Natural killer cell (primary cell): ENCODE results near the gene SPA17. TPM values are rescaled to one million over a fixed set of nuclear protein-coding genes. Genes with fewer than 3 reads are reported as not detected.

Experiments used
- ATAC-seq, 3 donors: fragments of 150-1000 bp in 2 of 3; fragments of 200-7000 bp in 1 of 3; cut with Tn5 transposase; 1 replicate in 1 of 3; 2 replicates in 2 of 3; pipeline ENCODE4 v1.10.0; 2021; ENCODE audit warnings: mild to moderate bottlenecking in 2 of 3, moderate library complexity in 2 of 3
- DNase-seq, 2 donors: peaks; one replicate each; pipeline versions ENCODE4 v3.0.0 to v3.0.0-alpha.2; 2013 to 2021; ENCODE audit warnings: mixed read lengths in 1 of 2
- H3K27ac ChIP-seq: one replicate; pipeline ENCODE4 v1.5.1; 2013; ENCODE audit warnings: mild to moderate bottlenecking, low read length
- H3K27me3 ChIP-seq: one replicate; pipeline ENCODE4 v1.6.1; 2013; ENCODE audit warnings: low read length; ENCODE audit not compliant: control insufficient read depth, insufficient read depth
- H3K36me3 ChIP-seq: one replicate; pipeline ENCODE4 v1.6.1; 2013; ENCODE audit warnings: low read length; ENCODE audit not compliant: control insufficient read depth, insufficient read depth
- H3K4me1 ChIP-seq: one replicate; pipeline ENCODE4 v1.6.1; 2013; ENCODE audit warnings: low read length; ENCODE audit not compliant: control insufficient read depth, insufficient read depth
- H3K4me3 ChIP-seq: one replicate; pipeline ENCODE4 v1.5.1; 2013; ENCODE audit warnings: low read length
- H3K9me3 ChIP-seq: one replicate; pipeline ENCODE4 v1.6.1; 2013; ENCODE audit warnings: low read length; ENCODE audit not compliant: control insufficient read depth, insufficient read depth
- H3K27ac Mint-ChIP-seq, 2 donors: one replicate each; pipeline ENCODE4 v1.8.0; 2022; ENCODE audit warnings: mild to moderate bottlenecking in 2 of 2, mixed read lengths in 2 of 2, moderate library complexity in 1 of 2
- H3K27me3 Mint-ChIP-seq, 2 donors: one replicate each; pipeline ENCODE4 v1.8.0; 2022; ENCODE audit warnings: low read depth in 2 of 2, mixed read lengths in 2 of 2
- H3K36me3 Mint-ChIP-seq: one replicate; pipeline ENCODE4 v1.8.0; 2022; ENCODE audit warnings: mixed read lengths
- H3K4me1 Mint-ChIP-seq, 2 donors: one replicate each; pipeline ENCODE4 v1.8.0; 2022; ENCODE audit warnings: mixed read lengths in 2 of 2
- H3K4me3 Mint-ChIP-seq: one replicate; pipeline ENCODE4 v1.8.0; 2022; ENCODE audit warnings: mild to moderate bottlenecking, moderate library complexity, mixed read lengths
- H3K9me3 Mint-ChIP-seq, 2 donors: one replicate each; pipeline ENCODE4 v1.8.0; 2022; ENCODE audit warnings: mixed read lengths in 2 of 2
- WGBS: methylation state at CpG from one replicate; pipeline ENCODE4 v1.1.7; 2013; ENCODE audit warnings: missing lambda C conversion rate; ENCODE audit not compliant: insufficient coverage; 5-methylcytosine and 5-hydroxymethylcytosine counted together
- intact Hi-C: fragments of 100-400 bp; cut with micrococcal nuclease; formaldehyde crosslinking; loops from one replicate; pipeline ENCODE4 v1.14.2; 2022
- total RNA-seq, 4 donors: library from RNA; stranded (reverse); fragments of 120-200 nt in 1 of 4; gene quantifications; one replicate each; pipeline versions ENCODE4 v1.2.3 to v1.2.4, GENCODE V29; 2013 to 2022
- TF ChIP-seq, protein P1 (sequence below): fragments of 200-600 bp; IDR thresholded peaks from one replicate; pipeline ENCODE4 v1.8.0; 2022; ENCODE audit warnings: antibody characterized with exemption

SPA17 gene
- total RNA-seq, 3 donors from 2014 or later (not counting 1 experiment from before 2014, with no cell fraction given), result 0.35 to 0.45 (median 0.35) TPM

GRCh38 chr11:124678416-124678815, 4.7 kb downstream of the SPA17 start:
- Histone ChIP-seq H3K4me1 (peaks cover 8% of the 10 kb centered on the region), H3K4me3 (no peak overlapping the region), H3K27me3 (no peaks in the 10 kb centered on the region), H3K36me3 (no peaks in the 10 kb centered on the region), H3K27ac (no peak overlapping the region), H3K9me3 (peaks cover 4% of the 10 kb centered on the region)
- DNase-seq, result no peak
- ATAC-seq, result no peak
- Mint-ChIP-seq H3K4me3 (no peak overlapping the region), H3K36me3 (peaks cover 15% of the 10 kb centered on the region), H3K27me3 (peaks cover 19 to 24% of the 10 kb centered on the region in 2 donors), H3K27ac (no peak overlapping the region), H3K9me3 (peaks cover 2 to 8% of the 10 kb centered on the region in 2 donors), H3K4me1 (peaks cover 9 to 14% of the 10 kb centered on the region in 2 donors)
- WGBS, result 85% methylated on average over 5 of the region's 5 CpGs
- TF ChIP-seq, protein P1, sequence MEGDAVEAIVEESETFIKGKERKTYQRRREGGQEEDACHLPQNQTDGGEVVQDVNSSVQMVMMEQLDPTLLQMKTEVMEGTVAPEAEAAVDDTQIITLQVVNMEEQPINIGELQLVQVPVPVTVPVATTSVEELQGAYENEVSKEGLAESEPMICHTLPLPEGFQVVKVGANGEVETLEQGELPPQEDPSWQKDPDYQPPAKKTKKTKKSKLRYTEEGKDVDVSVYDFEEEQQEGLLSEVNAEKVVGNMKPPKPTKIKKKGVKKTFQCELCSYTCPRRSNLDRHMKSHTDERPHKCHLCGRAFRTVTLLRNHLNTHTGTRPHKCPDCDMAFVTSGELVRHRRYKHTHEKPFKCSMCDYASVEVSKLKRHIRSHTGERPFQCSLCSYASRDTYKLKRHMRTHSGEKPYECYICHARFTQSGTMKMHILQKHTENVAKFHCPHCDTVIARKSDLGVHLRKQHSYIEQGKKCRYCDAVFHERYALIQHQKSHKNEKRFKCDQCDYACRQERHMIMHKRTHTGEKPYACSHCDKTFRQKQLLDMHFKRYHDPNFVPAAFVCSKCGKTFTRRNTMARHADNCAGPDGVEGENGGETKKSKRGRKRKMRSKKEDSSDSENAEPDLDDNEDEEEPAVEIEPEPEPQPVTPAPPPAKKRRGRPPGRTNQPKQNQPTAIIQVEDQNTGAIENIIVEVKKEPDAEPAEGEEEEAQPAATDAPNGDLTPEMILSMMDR, result no peak
- intact Hi-C loops, result no loop called here

GRCh38 chr11:124681421-124681820, 7.7 kb downstream of the SPA17 start:
- Mint-ChIP-seq H3K9me3 (peaks cover 2 to 8% of the 10 kb centered on the region in 2 donors), H3K4me1 (no peaks in the 10 kb centered on the region), H3K27ac (no peak overlapping the region), H3K36me3 (peaks cover 15% of the 10 kb centered on the region), H3K27me3 (peaks cover 25 to 35% of the 10 kb centered on the region in 2 donors), H3K4me3 (no peak overlapping the region)
- Histone ChIP-seq H3K9me3 (peaks cover 11% of the 10 kb centered on the region), H3K4me3 (no peak overlapping the region), H3K27ac (no peak overlapping the region), H3K36me3 (no peaks in the 10 kb centered on the region), H3K4me1 (no peaks in the 10 kb centered on the region), H3K27me3 (no peaks in the 10 kb centered on the region)
- WGBS, result no CpG with 5 or more reads among the region's 2 CpGs
- intact Hi-C loops, result no loop called here
- TF ChIP-seq, protein P1, result no peak
- no peak for ATAC-seq
- no peak for DNase-seq

- intact Hi-C loops, result no loop called here
- H3K4me1 Mint-ChIP-seq, result no peaks in the 10 kb centered on the region
Measured at GRCh38 chr11:124682443-124682842, 8.7 kb downstream of the SPA17 start.

More at GRCh38 chr11:124682443-124682842, 8.7 kb downstream of the SPA17 start:
- DNase-seq (no peak), ATAC-seq (no peak)
- H3K4me3 Mint-ChIP-seq, result no peak overlapping the region
- Histone ChIP-seq H3K36me3 (no peaks in the 10 kb centered on the region), H3K27me3 (no peaks in the 10 kb centered on the region), H3K27ac (no peak overlapping the region), H3K4me1 (no peaks in the 10 kb centered on the region), H3K9me3 (peaks cover 11% of the 10 kb centered on the region), H3K4me3 (no peak overlapping the region)
- peaks cover 2 to 11% of the 10 kb centered on the region in 2 donors for H3K9me3 Mint-ChIP-seq
- WGBS, result 100% methylated on average over 1 of the region's 1 CpG
- peaks cover 15% of the 10 kb centered on the region for H3K36me3 Mint-ChIP-seq
- peaks cover 27 to 46% of the 10 kb centered on the region in 2 donors for H3K27me3 Mint-ChIP-seq
- TF ChIP-seq, protein P1, result no peak
- no peak overlapping the region for H3K27ac Mint-ChIP-seq
